ENCODE measurements around the gene CCDC92.

CCDC92 gene

DNA sequence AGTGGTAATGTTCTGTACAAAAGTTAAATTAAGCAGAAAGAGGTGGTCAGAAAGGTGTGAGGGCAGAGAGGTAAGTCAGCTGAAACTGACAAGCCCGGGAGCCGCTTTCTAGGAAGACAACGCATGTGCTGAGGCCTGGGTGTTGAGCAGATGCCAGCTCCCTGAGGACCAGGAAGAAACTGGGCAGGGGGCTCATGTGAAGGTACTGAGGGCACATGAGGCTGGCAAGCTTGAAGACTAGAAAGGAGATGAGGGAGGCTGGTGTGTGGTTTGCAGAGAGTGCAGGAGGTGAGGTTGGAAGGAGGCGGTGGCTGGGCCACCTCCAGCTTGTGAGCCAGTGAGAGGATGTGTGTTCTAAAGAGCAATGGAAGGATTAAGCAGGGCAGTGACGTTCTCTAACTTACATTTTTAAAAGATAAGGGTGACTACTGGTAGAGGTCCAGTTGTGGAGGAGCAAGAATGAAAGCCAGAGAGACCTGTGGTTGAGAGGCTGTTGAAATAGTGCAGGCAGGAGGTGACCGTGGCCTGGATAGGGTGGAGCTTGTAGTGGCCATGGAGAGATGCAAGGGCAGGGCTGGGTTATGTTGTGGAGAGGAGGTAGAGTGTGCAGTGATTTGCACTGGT lies 29.5 kb upstream of the CCDC92 start:
- DNase-seq (ENCODE audit: low spot score): no peak
- TF ChIP-seq, protein P1, sequence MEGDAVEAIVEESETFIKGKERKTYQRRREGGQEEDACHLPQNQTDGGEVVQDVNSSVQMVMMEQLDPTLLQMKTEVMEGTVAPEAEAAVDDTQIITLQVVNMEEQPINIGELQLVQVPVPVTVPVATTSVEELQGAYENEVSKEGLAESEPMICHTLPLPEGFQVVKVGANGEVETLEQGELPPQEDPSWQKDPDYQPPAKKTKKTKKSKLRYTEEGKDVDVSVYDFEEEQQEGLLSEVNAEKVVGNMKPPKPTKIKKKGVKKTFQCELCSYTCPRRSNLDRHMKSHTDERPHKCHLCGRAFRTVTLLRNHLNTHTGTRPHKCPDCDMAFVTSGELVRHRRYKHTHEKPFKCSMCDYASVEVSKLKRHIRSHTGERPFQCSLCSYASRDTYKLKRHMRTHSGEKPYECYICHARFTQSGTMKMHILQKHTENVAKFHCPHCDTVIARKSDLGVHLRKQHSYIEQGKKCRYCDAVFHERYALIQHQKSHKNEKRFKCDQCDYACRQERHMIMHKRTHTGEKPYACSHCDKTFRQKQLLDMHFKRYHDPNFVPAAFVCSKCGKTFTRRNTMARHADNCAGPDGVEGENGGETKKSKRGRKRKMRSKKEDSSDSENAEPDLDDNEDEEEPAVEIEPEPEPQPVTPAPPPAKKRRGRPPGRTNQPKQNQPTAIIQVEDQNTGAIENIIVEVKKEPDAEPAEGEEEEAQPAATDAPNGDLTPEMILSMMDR (IDR thresholded peaks at IDR 0.05; ENCODE audit: extremely low read depth, insufficient read depth, missing control alignments): no peak
- in situ Hi-C loops (cut with MboI; ENCODE audit: low pct_unique_long_range_greater_than_20kb, low sequenced_read_pairs, unreplicated experiment): no loop called here

DNA sequence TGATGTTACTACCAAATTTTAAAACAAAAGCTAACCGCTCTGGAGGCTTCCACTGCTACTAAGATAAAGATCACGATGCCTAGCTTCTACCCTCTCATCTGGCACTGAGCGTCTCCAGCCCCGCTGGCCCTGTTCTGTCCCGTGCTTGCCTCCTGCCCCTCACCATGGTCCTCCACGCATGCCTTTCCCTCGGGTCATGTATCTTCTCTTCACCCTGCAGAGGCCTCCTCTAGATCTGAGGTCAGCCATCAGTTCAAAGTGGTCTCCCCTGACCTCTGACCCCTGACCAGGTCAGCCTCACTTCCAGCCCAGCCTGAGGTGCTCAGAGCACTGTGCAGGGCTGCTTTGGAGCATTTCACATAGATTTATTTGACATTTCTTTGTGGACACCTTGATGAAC lies 28.7 kb upstream of the CCDC92 start:
- TF ChIP-seq, protein P1 (IDR thresholded peaks at IDR 0.05; ENCODE audit: extremely low read depth, insufficient read depth, missing control alignments): no peak
- in situ Hi-C loops (cut with MboI; ENCODE audit: low pct_unique_long_range_greater_than_20kb, low sequenced_read_pairs, unreplicated experiment): no loop called here

DNA sequence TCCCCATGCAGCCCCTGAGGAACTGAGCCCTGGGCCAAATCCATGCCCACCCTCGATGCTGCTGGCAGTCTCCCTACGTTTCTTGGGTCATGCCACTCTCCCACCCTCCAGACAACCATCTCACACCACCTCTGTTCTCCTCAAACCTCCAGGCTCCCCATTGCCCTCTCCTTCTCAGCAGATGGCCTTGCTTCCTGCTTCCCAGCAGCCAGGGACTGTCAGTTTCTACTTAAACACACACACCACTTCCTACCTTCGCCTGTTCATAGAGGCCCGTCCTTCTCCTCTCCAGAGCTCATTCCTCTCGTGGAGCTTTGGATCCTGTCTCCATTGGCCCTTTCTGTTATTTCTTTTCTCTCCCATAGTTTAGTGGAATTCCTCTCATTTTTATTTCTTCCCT lies 27.5 kb upstream of the CCDC92 start:
- no peak for DNase-seq (ENCODE audit: low spot score)
- in situ Hi-C loops (cut with MboI; ENCODE audit: low pct_unique_long_range_greater_than_20kb, low sequenced_read_pairs, unreplicated experiment): no loop called here
- TF ChIP-seq, protein P1 (IDR thresholded peaks at IDR 0.05; ENCODE audit: extremely low read depth, insufficient read depth, missing control alignments): no peak

More for the DNA sequence above, 28.7 kb upstream of the CCDC92 start:
- DNase-seq (ENCODE audit: low spot score): no peak

DNA sequence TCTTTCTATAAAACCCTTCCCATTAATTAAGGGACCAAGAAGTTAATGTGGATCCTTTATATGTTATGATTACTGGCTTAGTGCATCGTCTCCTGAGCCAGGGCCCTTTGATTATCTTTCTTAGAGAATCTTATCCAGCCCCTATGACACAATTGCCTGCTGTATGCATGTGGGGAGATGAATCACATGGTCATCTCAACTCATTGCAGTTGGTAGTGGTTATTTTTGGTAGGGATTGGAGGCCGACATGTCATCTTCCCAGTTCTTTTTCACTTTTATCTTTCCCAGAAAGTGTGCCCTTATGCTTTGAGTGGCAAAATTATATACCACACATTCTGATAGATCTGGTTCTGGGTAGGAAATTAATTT lies 26.3 kb upstream of the CCDC92 start:
- TF ChIP-seq, protein P1 (IDR thresholded peaks at IDR 0.05; ENCODE audit: extremely low read depth, insufficient read depth, missing control alignments): no peak
- in situ Hi-C loops (cut with MboI; ENCODE audit: low pct_unique_long_range_greater_than_20kb, low sequenced_read_pairs, unreplicated experiment): loop anchor here (25.0 kb wide), 1 partner anchor 362 kb away; the partner anchor contains the start of genes EIF2B1 and GTF2H3
- no peak for DNase-seq (ENCODE audit: low spot score)

DNA sequence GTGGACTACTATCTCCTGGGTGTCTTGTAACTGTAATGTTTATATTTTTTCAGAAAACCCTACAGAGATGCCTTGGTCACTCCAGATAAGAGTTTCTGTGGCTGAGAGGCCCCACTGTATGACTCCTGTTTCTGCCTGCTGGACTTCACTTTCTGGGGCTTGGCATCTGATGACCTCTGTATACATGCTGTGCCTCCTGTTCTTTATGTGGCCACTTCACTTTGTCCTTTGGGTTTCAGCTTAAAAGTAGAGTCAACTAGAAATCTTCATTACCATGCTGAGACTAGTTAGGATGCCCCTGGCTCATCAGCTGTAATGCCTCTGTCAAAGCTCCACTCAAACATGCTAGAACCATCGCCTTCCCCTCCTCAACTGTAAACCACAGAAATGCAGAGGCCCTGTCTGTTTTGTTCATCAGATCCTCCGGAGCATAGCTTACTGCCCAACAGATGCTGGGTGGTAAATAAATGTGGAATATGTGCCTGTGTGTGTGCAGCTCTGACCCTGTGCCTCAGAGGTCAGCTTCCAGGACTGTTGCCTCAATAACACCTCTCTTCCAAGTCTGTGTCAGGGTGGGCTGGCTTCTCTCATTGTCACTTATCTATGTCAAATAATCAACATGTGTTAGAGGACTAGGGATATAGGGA lies 25.8 kb upstream of the CCDC92 start:
- TF ChIP-seq, protein P1 (IDR thresholded peaks at IDR 0.05; ENCODE audit: extremely low read depth, insufficient read depth, missing control alignments): no peak
- in situ Hi-C loops (cut with MboI; ENCODE audit: low pct_unique_long_range_greater_than_20kb, low sequenced_read_pairs, unreplicated experiment): loop anchor here (25.0 kb wide), 1 partner anchor 361 kb away; the partner anchor contains the start of genes EIF2B1 and GTF2H3
- DNase-seq (ENCODE audit: low spot score): no peak

DNA sequence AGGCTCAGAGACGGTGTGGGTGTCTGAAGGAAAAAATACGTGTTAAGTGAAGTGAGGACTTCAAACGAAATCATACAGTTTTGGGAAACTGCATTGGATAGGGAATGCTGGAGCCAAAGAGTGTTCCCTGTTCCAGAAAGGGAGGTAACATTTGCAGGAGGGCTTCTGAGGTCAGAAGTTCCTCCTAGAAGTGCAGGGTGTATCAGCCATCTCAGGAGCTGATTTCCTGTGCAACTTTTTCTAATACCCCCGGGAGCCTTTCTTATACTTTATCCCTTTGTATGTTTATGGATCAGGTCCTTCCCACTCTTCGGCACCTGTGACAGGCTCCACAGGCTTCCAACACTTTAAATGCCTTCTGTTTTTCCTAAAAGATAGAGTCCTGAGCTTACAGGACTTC lies 25.3 kb upstream of the CCDC92 start:
- no peak for DNase-seq (ENCODE audit: low spot score)
- TF ChIP-seq, protein P1 (IDR thresholded peaks at IDR 0.05; ENCODE audit: extremely low read depth, insufficient read depth, missing control alignments): no peak
- in situ Hi-C loops (cut with MboI; ENCODE audit: low pct_unique_long_range_greater_than_20kb, low sequenced_read_pairs, unreplicated experiment): loop anchor here (25.0 kb wide), 1 partner anchor 361 kb away; the partner anchor contains the start of genes EIF2B1 and GTF2H3

Measured in GM13977 (cell line).